WTC11 (cell line): Measurements from ENCODE around the gene TMEM150A. TPM values are rescaled to one million over a fixed set of nuclear protein-coding genes. Genes with fewer than 3 reads are reported as not detected.
A peak's percentile ranks its signal among the peaks of the same experiment; 100 is the strongest.

Source experiments
- ATAC-seq: fragments of 200-7000 bp; cut with Tn5 transposase; 2 replicates; pipeline ENCODE4 v1.10.0; 2021; ENCODE audit warnings: mild to moderate bottlenecking, moderate library complexity
- CTCF ChIA-PET: fragments of 300-600 bp; sonication (Branson Sonifier 250); formaldehyde crosslinking; loops from one replicate; lab custom pipeline; 2021; ENCODE audit warnings: antibody characterized with exemption; lab: Charles Lee
- POLR2A ChIA-PET: fragments of 350-600 bp; sonication (Branson Sonifier 250); formaldehyde crosslinking; loops from one replicate; lab custom pipeline; 2021; ENCODE audit warnings: antibody characterized with exemption; lab: Charles Lee
- DNase-seq: peaks from one replicate; pipeline ENCODE4 v3.0.0; 2021; ENCODE audit warnings: low spot score
- H3K27ac Mint-ChIP-seq: 2 replicates; pipeline ENCODE4 v1.8.0; 2021; ENCODE audit warnings: mixed read lengths
- H3K27me3 Mint-ChIP-seq: 2 replicates; pipeline ENCODE4 v1.8.0; 2021; ENCODE audit warnings: low read depth, mild to moderate bottlenecking, moderate library complexity, mixed read lengths
- H3K36me3 Mint-ChIP-seq: 2 replicates; pipeline ENCODE4 v1.8.0; 2021; ENCODE audit warnings: mixed read lengths
- H3K4me1 Mint-ChIP-seq: 2 replicates; pipeline ENCODE4 v1.8.0; 2022; ENCODE audit warnings: mixed read lengths
- H3K4me3 Mint-ChIP-seq: 2 replicates; pipeline ENCODE4 v1.8.0; 2021; ENCODE audit warnings: mild to moderate bottlenecking, moderate library complexity, mixed read lengths
- H3K9me3 Mint-ChIP-seq: 2 replicates; pipeline ENCODE4 v1.8.0; 2021; ENCODE audit warnings: mixed read lengths
- AFF4 ChIP-seq: sonication (generic); formaldehyde crosslinking; IDR thresholded peaks from 2 replicates; pipeline ENCODE4 v1.8.1; 2023; ENCODE audit warnings: mild to moderate bottlenecking, missing genetic modification reagents, borderline replicate concordance
- ARID4B ChIP-seq: sonication (generic); formaldehyde crosslinking; IDR thresholded peaks from 2 replicates; pipeline ENCODE4 v1.8.0; 2023; ENCODE audit warnings: missing genetic modification reagents, mild to moderate bottlenecking, borderline replicate concordance
- ATF3 ChIP-seq: sonication (generic); formaldehyde crosslinking; conservative IDR thresholded peaks from 2 replicates; pipeline ENCODE4 v1.8.1; 2022; ENCODE audit warnings: mild to moderate bottlenecking, missing genetic modification reagents
- CDX4 ChIP-seq: fragments of 250-450 bp; sonication (Bioruptor Pico); IDR thresholded peaks from 2 replicates; pipeline ENCODE4 v1.9.0; 2021; ENCODE audit warnings: moderate library complexity, mild to moderate bottlenecking, inconsistent platforms, borderline replicate concordance
- CREB1 ChIP-seq: sonication (generic); formaldehyde crosslinking; IDR thresholded peaks from 2 replicates; pipeline ENCODE4 v1.8.0; 2023; ENCODE audit warnings: mild to moderate bottlenecking, missing genetic modification reagents
- E2F5 ChIP-seq: sonication (generic); formaldehyde crosslinking; IDR thresholded peaks from 2 replicates; pipeline ENCODE4 v1.8.1; 2022; ENCODE audit warnings: mild to moderate bottlenecking, moderate library complexity, missing genetic modification reagents
- FOXK1 ChIP-seq: sonication (generic); formaldehyde crosslinking; IDR thresholded peaks from 2 replicates; pipeline ENCODE4 v1.8.0; 2022; ENCODE audit warnings: mild to moderate bottlenecking, moderate library complexity, missing genetic modification reagents
- FOXP4 ChIP-seq: sonication (generic); formaldehyde crosslinking; IDR thresholded peaks from 2 replicates; pipeline ENCODE4 v1.8.0; 2022; ENCODE audit warnings: mild to moderate bottlenecking, missing genetic modification reagents
- HMGA2 ChIP-seq: fragments of 250-450 bp; sonication (Bioruptor Pico); IDR thresholded peaks from 2 replicates; pipeline ENCODE4 v1.4.0; 2021; ENCODE audit warnings: mild to moderate bottlenecking, moderate library complexity
- KAT7 ChIP-seq: sonication (generic); formaldehyde crosslinking; IDR thresholded peaks from 2 replicates; pipeline ENCODE4 v1.8.1; 2023; ENCODE audit warnings: missing genetic modification reagents, mild to moderate bottlenecking, borderline replicate concordance
- MLX ChIP-seq: sonication (generic); formaldehyde crosslinking; IDR thresholded peaks from 2 replicates; pipeline ENCODE4 v1.8.1; 2023; ENCODE audit warnings: mild to moderate bottlenecking, missing genetic modification reagents, moderate library complexity
- NFYB ChIP-seq: sonication (generic); formaldehyde crosslinking; conservative IDR thresholded peaks from 2 replicates; pipeline ENCODE4 v1.8.0; 2022; ENCODE audit warnings: low read depth, missing genetic modification reagents
- NR3C1 ChIP-seq: sonication (generic); formaldehyde crosslinking; conservative IDR thresholded peaks from 2 replicates; pipeline ENCODE4 v1.8.1; 2023; ENCODE audit warnings: low read depth, mild to moderate bottlenecking, missing genetic modification reagents
- PRRX2 ChIP-seq: fragments of 250-450 bp; sonication (Bioruptor Pico); IDR thresholded peaks from 2 replicates; pipeline ENCODE4 v1.8.0; 2021; ENCODE audit warnings: mild to moderate bottlenecking
- SMAD3 ChIP-seq: sonication (generic); formaldehyde crosslinking; IDR thresholded peaks from 2 replicates; pipeline ENCODE4 v1.8.0; 2022; ENCODE audit warnings: missing genetic modification reagents, mild to moderate bottlenecking, borderline replicate concordance
- TEAD4 ChIP-seq: sonication (generic); formaldehyde crosslinking; IDR thresholded peaks from 2 replicates; pipeline ENCODE4 v1.8.0; 2022; ENCODE audit warnings: mild to moderate bottlenecking, missing genetic modification reagents
- ZNF219 ChIP-seq: sonication (generic); formaldehyde crosslinking; IDR thresholded peaks from 2 replicates; pipeline ENCODE4 v1.8.0; 2023; ENCODE audit warnings: missing genetic modification reagents, mild to moderate bottlenecking, borderline replicate concordance
- ZNF671 ChIP-seq: fragments of 250-450 bp; sonication (Bioruptor Pico); IDR thresholded peaks from 2 replicates; pipeline ENCODE4 v1.8.0; 2021; ENCODE audit warnings: mild to moderate bottlenecking
- total RNA-seq: library from RNA; stranded (reverse); gene quantifications from 3 replicates; pipeline ENCODE4 v1.2.3, GENCODE V29; 2021

The TMEM150A gene
- total RNA-seq, 1 experiment from 2014 or later = 20.9 TPM

- TF ChIP-seq FOXP4 (CRISPR knock-in tag) = no peak
- TF ChIP-seq MLX (CRISPR knock-in tag) = no peak
- TF ChIP-seq PRRX2 (CRISPR knock-in tag) = no peak
- no peak for TF ChIP-seq CREB1 (CRISPR knock-in tag)
- TF ChIP-seq E2F5 (CRISPR knock-in tag) = no peak; the same call in 1 of the 2 replicates
- TF ChIP-seq ARID4B (CRISPR knock-in tag) = 0 out of 2 replicates have a peak, but pooled peaks have one; percentile 91
- TF ChIP-seq FOXK1 (CRISPR knock-in tag) = peak; percentile 70
- TF ChIP-seq ZNF219 (CRISPR knock-in tag) = peak; percentile 85; the same call in 1 of the 2 replicates
- no peak; the same call in 1 of the 2 replicates for TF ChIP-seq CDX4 (CRISPR knock-in tag)
- TF ChIP-seq NR3C1 (CRISPR knock-in tag) = 0 out of 2 replicates have a peak, but pooled peaks have one; percentile 67
- no peak for TF ChIP-seq HMGA2 (CRISPR knock-in tag)
- no peak for TF ChIP-seq ZNF671 (CRISPR knock-in tag)
- no peak for TF ChIP-seq NFYB (CRISPR knock-in tag)
- TF ChIP-seq ATF3 = no peak
- no peak for TF ChIP-seq KAT7
Measured at GRCh38 chr2:85611705-85612587, 9.4 kb upstream of the TMEM150A start, which contains the start of gene C2orf68 (continued).

- Mint-ChIP-seq H3K27ac (peak overlapping the region; percentile 96), H3K9me3 (no peaks in the 10 kb centered on the region), H3K4me1 (peaks cover 4% of the 10 kb centered on the region; the same call in 1 of the 2 replicates), H3K4me3 (peak overlapping the region; percentile 98), H3K27me3 (no peaks in the 10 kb centered on the region), H3K36me3 (peaks cover 24% of the 10 kb centered on the region)
- ChIA-PET CTCF (interaction anchor here (0.7 to 2.9 kb wide), 5 partner anchors 8 to 158 kb away, joined by 3 to 17 read pairs (median 3); partner anchors contain the start of gene TMEM150A), POLR2A (interaction anchor here (0.6 to 1.4 kb wide), 7 partner anchors 9 to 193 kb away, joined by 3 to 8 read pairs (median 4); partner anchors contain the start of genes GGCX, SH2D6, TMEM150A and VAMP8)
- no peak for DNase-seq
- ATAC-seq = no peak; the same call in 1 of the 2 replicates
- TF ChIP-seq AFF4 (CRISPR knock-in tag) (no peak), TEAD4 (CRISPR knock-in tag) (0 out of 2 replicates have a peak, but pooled peaks have one; percentile 38), SMAD3 (CRISPR knock-in tag) (peak; percentile 54; the same call in 1 of the 2 replicates)
Measured at GRCh38 chr2:85611217-85611704, 8.8 kb upstream of the TMEM150A start.
